Testis (tissue), 2 donors: Measurements from ENCODE around the gene MTUS2.

Source experiments
- CTCF ChIP-seq, 3 experiments: fragments of 450-650 bp in 2 of 3; fragments of 200-600 bp in 1 of 3; sonication (generic) in 1 of 3; IDR thresholded peaks; one replicate each; pipeline ENCODE4 v1.5.1; 2016 to 2019; ENCODE audit warnings: antibody characterized with exemption in 3 of 3, mild to moderate bottlenecking in 2 of 3, moderate library complexity in 1 of 3
- POLR2A ChIP-seq: fragments of 450-650 bp; IDR thresholded peaks from one replicate; pipeline ENCODE4 v1.6.1; 2017; ENCODE audit warnings: antibody characterized with exemption, mild to moderate bottlenecking, moderate library complexity

- TF ChIP-seq CTCF (IDR thresholded peaks at IDR 0.05) (no peak), POLR2A (no peak)
Measured at GRCh38 chr13:29059800-29060199, 239.7 kb downstream of the MTUS2 start.
